NT2/D1 (cell line): Measurements from ENCODE around the gene PLA2G2F.

Experiments
- YY1 ChIP-seq: IDR thresholded peaks from 2 replicates; pipeline ENCODE4 v1.6.1; 2011; ENCODE audit not compliant: insufficient read length, insufficient read depth
- ZNF274 ChIP-seq: IDR thresholded peaks from 2 replicates; pipeline ENCODE4 v1.6.1; 2011; ENCODE audit warnings: mild to moderate bottlenecking, low read depth, low read length

DNA sequence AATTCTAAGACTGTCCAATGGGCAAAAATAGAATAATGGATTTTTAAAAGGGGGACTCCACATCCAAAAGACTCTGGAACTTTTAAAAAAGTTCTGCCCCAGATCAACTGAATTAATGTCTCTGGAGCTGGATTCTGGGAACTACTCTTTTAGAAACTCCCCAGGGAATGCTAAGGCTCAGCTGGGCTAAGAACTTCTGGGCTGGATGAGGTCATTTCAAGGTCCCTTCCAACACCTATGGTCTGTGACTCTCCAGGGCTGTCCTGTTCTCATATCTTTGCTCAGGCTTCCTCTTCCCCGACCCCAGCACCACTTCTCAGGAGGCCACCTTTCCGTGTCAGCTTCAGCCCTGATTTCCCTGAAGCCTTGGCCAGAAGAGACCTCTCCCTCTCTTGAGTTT is 60.7 kb downstream of the PLA2G2F start:
- TF ChIP-seq ZNF274 (no peak), YY1 (no peak)
